ENCODE results near the gene CDH11. TPM values are rescaled to one million over a fixed set of nuclear protein-coding genes. Genes with fewer than 3 reads are reported as not detected.

CDH11 gene
- total and polyA plus RNA-seq, 10 of the 15 experiments (the other 5 are each of a cell fraction or from before 2014, with no cell fraction given): 0.31 to 9.7 (median 0.87) TPM

DNA sequence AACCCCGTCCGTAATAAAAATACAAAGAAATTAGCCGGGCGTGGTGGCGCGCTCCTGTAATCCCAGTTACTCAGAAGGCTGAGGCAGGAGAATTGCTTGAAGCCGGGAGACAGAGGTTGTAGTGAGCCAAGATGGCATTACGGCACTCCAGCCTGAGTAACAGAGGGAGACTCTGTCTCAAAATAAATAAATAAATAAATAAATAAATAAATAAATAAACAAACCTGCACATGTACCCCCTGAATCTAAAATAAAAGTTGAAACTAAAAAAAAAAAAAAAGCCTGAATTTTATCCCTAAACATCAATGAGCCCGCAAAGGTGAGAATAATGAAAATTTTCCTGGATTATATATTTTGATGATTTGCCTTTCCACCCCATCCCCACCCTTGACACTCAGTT lies 124.7 kb downstream of the CDH11 start:
- RAD21 ChIA-PET (ENCODE audit: unreplicated experiment): no interaction called here

More for the DNA sequence above, 124.7 kb downstream of the CDH11 start:
- no TSS peak for BruUV-seq (replicated peaks)
- no peak for ATAC-seq
- H3K4me3 ChIP-seq: no peak overlapping the region
- CTCF ChIA-PET: no interaction called here
- H3K36me3 ChIP-seq (ENCODE audit: control insufficient read depth in 2 of 2, insufficient read depth in 2 of 2, low read length in 1 of 2): no peaks in the 10 kb centered on the region
- POLR2A ChIA-PET: no interaction called here
- H4K20me1 ChIP-seq (ENCODE audit: control insufficient read depth, insufficient read depth): no peaks in the 10 kb centered on the region
- H3K27ac ChIP-seq (ENCODE audit: control insufficient read depth, insufficient read depth): no peak overlapping the region
- no peaks in the 10 kb centered on the region for H3K9me3 ChIP-seq (replicated peaks; ENCODE audit: control insufficient read depth, insufficient read depth, low read length)
- SMC1A ChIA-PET (ENCODE audit: uncharacterized antibody, unreplicated experiment): no interaction called here
- no peaks in the 10 kb centered on the region for H3K27me3 ChIP-seq (replicated peaks in 1 of 2; ENCODE audit: control insufficient read depth in 2 of 2, insufficient read depth in 2 of 2, low read length in 1 of 2)
- no peak for FAIRE-seq
- 67% methylated on average over 9 of the region's 9 CpGs for WGBS (ENCODE audit: insufficient coverage, insufficient replicate concordance, low lambda C conversion rate, missing lambda C conversion rate)
- TF ChIP-seq KAT2A (conservative IDR thresholded peaks at IDR 0.05; ENCODE audit: control insufficient read depth, low read depth, low read length): no peak
- no peak for TF ChIP-seq ZZZ3 (IDR thresholded peaks at IDR 0.05; ENCODE audit: control insufficient read depth, insufficient read length, low read depth)
- TF ChIP-seq POLR2A (IDR thresholded peaks at IDR 0.05; ENCODE audit: low read depth, low read length): no peak
- no peak for TF ChIP-seq EGR1 (IDR thresholded peaks at IDR 0.05; ENCODE audit: borderline replicate concordance in 1 of 2, low read depth in 2 of 2, low read length in 2 of 2)
- TF ChIP-seq CHD4 (IDR thresholded peaks at IDR 0.05): no peak
- TF ChIP-seq MTA3 (IDR thresholded peaks at IDR 0.05; ENCODE audit: borderline replicate concordance, low read length): no peak
- TF ChIP-seq E2F4 (IDR thresholded peaks at IDR 0.05; ENCODE audit: low read depth, low read length): no peak
- TF ChIP-seq ZBED1 (IDR thresholded peaks at IDR 0.05; ENCODE audit: borderline replicate concordance): no peak
- no peak for TF ChIP-seq IRF5 (IDR thresholded peaks at IDR 0.05; ENCODE audit: borderline replicate concordance)
- no peak for TF ChIP-seq CBX3 (IDR thresholded peaks at IDR 0.05; ENCODE audit: borderline replicate concordance, low read depth)
- no peak for TF ChIP-seq ESRRA (IDR thresholded peaks at IDR 0.05; ENCODE audit: low read length)
- in situ Hi-C loops (cut with MboI): no loop called here
- no peaks in the 10 kb centered on the region for H3K79me2 ChIP-seq (ENCODE audit: control insufficient read depth, insufficient read depth, low read length)
- no peak overlapping the region for H3K9ac ChIP-seq (ENCODE audit: control insufficient read depth, insufficient read depth, low read length)
- no peaks in the 10 kb centered on the region for H3K4me1 ChIP-seq (ENCODE audit: control insufficient read depth, insufficient read depth, low read length)
- no peak for DNase-seq (ENCODE audit: low read depth, low spot score)
- H2AFZ ChIP-seq (ENCODE audit: control insufficient read depth, low read depth, low read length): no peak overlapping the region
- intact Hi-C loops (cut with micrococcal nuclease; ENCODE audit: unreplicated experiment): no loop called here
- H3K4me2 ChIP-seq (ENCODE audit: control insufficient read depth, insufficient read depth): no peak overlapping the region

Data from GM12878 (cell line).